Measurements from ENCODE around the gene EP400.

EP400 gene

DNA sequence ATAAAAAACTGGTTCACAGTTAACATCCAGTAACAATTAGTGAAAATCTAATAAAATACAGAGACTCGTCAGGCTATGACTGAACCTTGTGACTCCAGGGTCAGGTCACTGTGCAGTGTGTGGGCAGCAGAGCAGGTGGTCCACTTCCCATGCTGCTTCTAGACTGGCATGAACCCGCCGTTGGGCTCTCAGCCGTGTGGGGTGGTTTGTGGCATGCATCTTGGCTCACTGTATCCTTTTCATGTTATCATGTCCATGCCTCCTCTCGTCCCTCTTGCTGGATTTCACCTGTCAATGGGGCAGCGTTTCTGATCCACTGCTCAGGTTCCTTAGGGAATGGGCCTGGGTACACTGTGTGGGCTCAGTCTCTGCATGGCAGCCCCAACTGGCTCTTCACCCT lies 57.3 kb downstream of the EP400 start:
- no peak for TF ChIP-seq CTCF (IDR thresholded peaks at IDR 0.05; ENCODE audit: extremely low read depth, insufficient read depth, missing control alignments)
- in situ Hi-C loops (cut with MboI; ENCODE audit: low pct_unique_long_range_greater_than_20kb, low sequenced_read_pairs, unreplicated experiment) = no loop called here
- no peak for DNase-seq (ENCODE audit: low spot score)

DNA sequence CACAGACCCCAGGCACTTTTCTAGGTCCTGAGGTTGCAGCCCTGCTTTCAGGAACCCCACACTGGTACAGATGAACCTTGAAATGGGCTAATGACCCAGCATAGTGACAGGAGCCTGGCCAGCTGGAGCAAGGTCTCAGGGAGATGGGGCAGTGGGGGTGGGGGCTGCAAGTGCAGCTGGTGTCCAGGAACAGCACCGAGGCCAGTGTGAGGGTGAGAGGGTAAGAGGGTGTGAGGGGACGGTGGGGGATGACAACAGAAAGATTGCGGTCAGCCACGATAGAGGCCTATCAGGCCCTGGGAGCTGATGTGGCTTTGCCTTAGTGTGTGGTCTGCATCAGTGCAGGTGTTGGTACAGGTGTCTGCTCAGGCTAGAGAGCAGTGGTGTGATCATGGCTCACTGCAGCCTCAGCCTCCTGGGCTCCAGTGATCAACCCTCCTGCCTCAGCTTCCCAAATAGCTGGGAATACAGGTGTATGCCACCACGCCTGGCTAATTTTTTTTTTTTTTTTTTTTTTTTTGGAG lies 59.7 kb downstream of the EP400 start:
- no peak for TF ChIP-seq CTCF (IDR thresholded peaks at IDR 0.05; ENCODE audit: extremely low read depth, insufficient read depth, missing control alignments)
- DNase-seq (ENCODE audit: low spot score) = no peak
- in situ Hi-C loops (cut with MboI; ENCODE audit: low pct_unique_long_range_greater_than_20kb, low sequenced_read_pairs, unreplicated experiment) = no loop called here

DNA sequence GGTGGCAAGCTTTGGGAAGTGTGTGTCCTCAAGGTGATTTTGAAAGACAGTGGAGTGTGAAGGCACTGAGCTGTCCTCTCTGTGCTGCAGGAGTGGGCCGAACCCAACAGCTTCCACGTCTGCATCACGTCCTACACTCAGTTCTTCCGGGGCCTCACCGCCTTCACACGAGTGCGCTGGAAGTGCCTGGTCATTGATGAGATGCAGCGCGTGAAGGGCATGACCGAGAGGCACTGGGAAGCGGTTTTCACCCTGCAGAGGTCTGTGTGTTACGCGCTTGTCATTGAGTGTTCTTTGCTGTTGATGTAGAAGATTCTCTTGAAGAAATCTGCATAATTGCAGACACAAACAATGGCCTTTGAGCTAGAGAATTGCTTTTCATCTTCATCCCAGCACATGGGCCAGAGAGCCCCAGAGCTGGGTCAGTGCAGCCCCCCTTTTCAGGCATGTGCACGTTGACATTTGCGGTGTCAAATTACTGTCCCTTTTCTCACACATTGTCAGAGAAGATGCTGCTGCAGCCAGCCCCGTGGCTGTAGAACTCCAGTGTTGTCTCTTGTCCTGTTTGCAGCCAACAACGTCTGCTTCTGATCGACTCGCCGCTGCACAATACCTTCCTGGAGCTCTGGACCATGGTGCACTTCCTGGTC lies 63.3 kb downstream of the EP400 start:
- no peak for DNase-seq (ENCODE audit: low spot score)
- no peak for TF ChIP-seq CTCF (IDR thresholded peaks at IDR 0.05; ENCODE audit: extremely low read depth, insufficient read depth, missing control alignments)
- in situ Hi-C loops (cut with MboI; ENCODE audit: low pct_unique_long_range_greater_than_20kb, low sequenced_read_pairs, unreplicated experiment) = no loop called here

DNA sequence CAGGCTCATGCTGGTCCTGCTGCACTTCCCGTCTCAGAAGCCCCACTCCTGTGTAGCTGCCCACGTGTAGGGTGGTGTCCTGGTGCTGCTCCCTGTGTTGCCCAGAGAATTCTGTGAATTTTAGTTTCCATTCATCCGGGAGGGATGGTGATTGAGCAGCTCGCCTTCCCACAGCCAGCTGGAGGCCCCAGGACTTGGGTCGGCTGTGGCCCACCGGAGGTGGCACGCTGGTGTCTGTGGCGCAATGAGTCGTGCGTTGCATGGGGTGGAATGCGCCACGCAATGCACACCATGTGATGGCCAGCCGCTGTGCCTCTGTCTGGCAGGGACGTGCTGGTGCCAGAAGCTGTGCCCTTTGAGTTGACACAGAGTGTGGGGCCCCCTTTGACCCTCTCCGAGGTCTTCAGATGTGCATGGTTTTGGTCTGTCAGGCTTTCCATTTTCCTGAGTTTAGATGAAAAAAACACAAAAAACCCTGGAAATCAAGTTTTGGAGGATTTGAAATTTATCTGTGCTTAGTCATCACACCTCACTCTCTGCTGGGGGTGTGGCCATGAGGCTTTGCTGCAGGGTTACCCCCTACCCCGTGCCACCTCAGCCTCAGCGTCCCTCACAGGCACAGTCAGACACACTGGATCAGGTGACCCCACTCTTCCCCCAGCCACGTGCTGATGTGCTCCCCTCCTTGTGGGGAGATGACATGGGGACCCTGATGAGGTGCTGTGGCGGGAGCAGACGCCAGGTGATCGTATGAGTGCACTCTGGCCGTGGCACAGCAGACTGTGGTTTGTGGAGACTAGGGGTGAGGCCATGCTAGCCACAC lies 64.6 kb downstream of the EP400 start:
- in situ Hi-C loops (cut with MboI; ENCODE audit: low pct_unique_long_range_greater_than_20kb, low sequenced_read_pairs, unreplicated experiment) = no loop called here
- no peak for TF ChIP-seq CTCF (IDR thresholded peaks at IDR 0.05; ENCODE audit: extremely low read depth, insufficient read depth, missing control alignments)
- DNase-seq (ENCODE audit: low spot score) = no peak

DNA sequence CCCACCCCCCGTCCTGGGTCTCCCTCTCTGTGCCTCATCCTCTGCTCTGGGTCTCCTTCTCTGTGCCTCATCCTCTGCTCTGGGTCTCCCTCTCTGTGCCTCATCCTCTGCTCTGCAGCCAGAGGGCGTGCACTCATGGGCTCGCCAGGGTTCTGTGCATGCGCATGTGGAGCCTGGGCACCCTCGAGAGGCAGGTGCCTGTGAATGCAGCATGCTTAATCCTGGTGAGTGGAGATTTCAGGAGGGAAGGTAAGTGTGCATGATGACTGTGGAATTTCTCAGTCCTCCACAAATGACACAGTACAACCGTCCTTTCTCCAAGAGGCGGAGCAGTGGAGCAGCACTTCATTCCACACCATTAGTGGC lies 65.2 kb downstream of the EP400 start:
- no peak for DNase-seq (ENCODE audit: low spot score)
- TF ChIP-seq CTCF (IDR thresholded peaks at IDR 0.05; ENCODE audit: extremely low read depth, insufficient read depth, missing control alignments) = peak; percentile 11
- in situ Hi-C loops (cut with MboI; ENCODE audit: low pct_unique_long_range_greater_than_20kb, low sequenced_read_pairs, unreplicated experiment) = no loop called here

DNA sequence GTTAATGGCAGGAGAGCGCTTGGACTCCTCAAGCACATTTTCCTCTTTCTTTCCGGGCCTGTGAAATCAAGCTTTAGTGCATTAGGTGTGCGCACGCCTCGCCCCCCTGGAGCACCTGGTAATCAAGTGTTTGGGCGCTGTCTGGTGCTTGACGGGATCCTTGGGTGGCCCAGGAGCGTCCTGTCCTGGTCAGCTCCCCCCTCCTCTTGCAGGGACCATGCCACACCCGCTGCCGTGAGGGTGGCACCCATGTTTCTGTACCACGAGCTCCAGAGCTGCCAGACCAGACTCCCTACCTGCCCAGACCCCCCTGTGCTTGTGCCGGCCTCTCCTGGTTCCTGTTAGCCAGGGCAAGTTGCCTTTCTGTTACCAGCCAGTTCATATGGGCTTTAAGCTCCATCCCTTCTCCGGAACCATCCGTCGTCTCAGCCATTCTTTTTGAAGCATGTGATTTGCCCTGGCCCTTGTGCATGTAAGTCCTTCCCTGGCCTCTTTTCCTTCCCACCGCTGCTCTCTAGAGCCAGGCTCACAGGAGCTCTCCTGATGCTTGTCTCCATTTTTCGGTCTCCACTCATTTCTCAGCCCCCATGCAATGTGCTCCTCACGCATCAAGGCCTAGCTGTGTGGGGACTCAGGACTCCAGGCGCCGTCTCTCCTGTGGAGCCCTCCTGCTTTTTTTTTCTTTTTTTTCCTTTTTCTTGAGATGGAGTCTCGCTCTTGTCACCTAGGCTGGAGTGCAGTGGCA lies 66.1 kb downstream of the EP400 start:
- in situ Hi-C loops (cut with MboI; ENCODE audit: low pct_unique_long_range_greater_than_20kb, low sequenced_read_pairs, unreplicated experiment) = no loop called here
- DNase-seq (ENCODE audit: low spot score) = no peak
- TF ChIP-seq CTCF (IDR thresholded peaks at IDR 0.05; ENCODE audit: extremely low read depth, insufficient read depth, missing control alignments) = no peak
